ENCODE results near the gene PAX8. TPM values are rescaled to one million over a fixed set of nuclear protein-coding genes. Genes with fewer than 3 reads are reported as not detected.

Gene PAX8
- total and polyA plus RNA-seq, 10 donors, result 0.06 to 2.8 (median 1.0) TPM

- Histone ChIP-seq H3K27ac (no peak overlapping the region), H3K4me3 (no peak overlapping the region), H3K36me3 (peaks cover 0 to 32% (median 0%) of the 10 kb centered on the region in 6 donors), H3K27me3 (replicated peaks in 1 of 7) (peaks cover 0 to 7% (median 0%) of the 10 kb centered on the region in 7 donors), H3K4me1 (peaks cover 0 to 21% (median 3%) of the 10 kb centered on the region in 6 donors), H3K9me3 (no peaks in the 10 kb centered on the region)
- WGBS, 5 donors, result 80 to 95% (median 90%) methylated on average over 6 of the region's 6 CpGs
- DNase-seq, result no peak
- TF ChIP-seq POLR2A (IDR thresholded peaks at IDR 0.05) (no peak), CTCF (IDR thresholded peaks at IDR 0.05 in 8 of 11, conservative IDR thresholded peaks at IDR 0.05 in 3 of 11) (no peak), POLR2AphosphoS5 (IDR thresholded peaks at IDR 0.05) (no peak)
- intact Hi-C loops (cut with DNase I; ENCODE audit: low total_unique reads), result loop anchor here (10.0 kb wide), 1 partner anchor 54 kb away; no protein-coding TSS in a partner anchor
These were observed 20.1 kb downstream of the PAX8 start for GRCh38 chr2:113258471-113259147.

GRCh38 chr2:113257516-113258264, 21.0 kb downstream of the PAX8 start:
- peaks cover 0 to 21% (median 3%) of the 10 kb centered on the region in 6 donors for H3K4me1 ChIP-seq
- peaks cover 0 to 7% (median 0%) of the 10 kb centered on the region in 7 donors for H3K27me3 ChIP-seq (replicated peaks in 1 of 7)
- peaks cover 0 to 32% (median 0%) of the 10 kb centered on the region in 6 donors for H3K36me3 ChIP-seq
- no peak overlapping the region for H3K27ac ChIP-seq
- no peaks in the 10 kb centered on the region for H3K9me3 ChIP-seq
- intact Hi-C loops (cut with DNase I; ENCODE audit: low total_unique reads), result loop anchor here (10.0 kb wide), 1 partner anchor 53 kb away; no protein-coding TSS in a partner anchor
- TF ChIP-seq POLR2A (IDR thresholded peaks at IDR 0.05) (no peak), CTCF (IDR thresholded peaks at IDR 0.05 in 8 of 11, conservative IDR thresholded peaks at IDR 0.05 in 3 of 11) (no peak), POLR2AphosphoS5 (IDR thresholded peaks at IDR 0.05) (no peak)
- no peak for DNase-seq
- 74 to 77% (median 76%) methylated on average over 7 of the region's 7 CpGs for whole genome bisulfite sequencing, 5 donors
- no peak overlapping the region for H3K4me3 ChIP-seq

GRCh38 chr2:113255140-113256070, 23.3 kb downstream of the PAX8 start:
- no peak for TF ChIP-seq POLR2A (IDR thresholded peaks at IDR 0.05)
- TF ChIP-seq POLR2AphosphoS5 (IDR thresholded peaks at IDR 0.05), result no peak
- TF ChIP-seq CTCF (IDR thresholded peaks at IDR 0.05 in 8 of 11, conservative IDR thresholded peaks at IDR 0.05 in 3 of 11), result no peak
- peaks cover 0 to 27% (median 0%) of the 10 kb centered on the region in 6 donors for H3K36me3 ChIP-seq
- H3K9me3 ChIP-seq, result no peaks in the 10 kb centered on the region
- no peak overlapping the region for H3K27ac ChIP-seq
- H3K27me3 ChIP-seq (replicated peaks in 1 of 7), result peaks cover 0 to 7% (median 0%) of the 10 kb centered on the region in 7 donors
- DNase-seq, result no peak
- intact Hi-C loops (cut with DNase I; ENCODE audit: low total_unique reads), result loop anchor here (10.0 kb wide), 1 partner anchor 51 kb away; no protein-coding TSS in a partner anchor
- 47 to 66% (median 64%) methylated on average over 4 of the region's 4 CpGs for WGBS, 5 donors
- peaks cover 0 to 32% (median 17%) of the 10 kb centered on the region in 6 donors for H3K4me1 ChIP-seq
- H3K4me3 ChIP-seq, result no peak overlapping the region
